DOHH2 (cell line): Measurements from ENCODE around the gene TUBAL3.

Experiments
- H3F3A ChIP-seq: fragments of 200-600 bp; sonication (generic), shearing (Covaris generic); 2 replicates; pipeline ENCODE4 v1.6.0; 2016; ENCODE audit warnings: antibody characterized with exemption, mild to moderate bottlenecking; ENCODE audit not compliant: control insufficient read depth, insufficient read depth
- H3K27ac ChIP-seq: fragments of 200-600 bp; sonication (generic); 2 replicates; pipeline ENCODE4 v1.5.1; 2014; ENCODE audit warnings: low read depth, mild to moderate bottlenecking, low read length, moderate library complexity
- H3K27me3 ChIP-seq: fragments of 200-600 bp; sonication (generic); 2 replicates; pipeline ENCODE4 v1.6.1; 2014; ENCODE audit warnings: mild to moderate bottlenecking, low read length, mixed read lengths; ENCODE audit not compliant: control insufficient read depth
- H3K36me3 ChIP-seq: fragments of 200-600 bp; sonication (generic); 2 replicates; pipeline ENCODE4 v1.6.1; 2014; ENCODE audit warnings: mild to moderate bottlenecking, low read length, moderate library complexity, mixed read lengths; ENCODE audit not compliant: control insufficient read depth
- H3K4me1 ChIP-seq: fragments of 200-600 bp; sonication (generic); 2 replicates; pipeline ENCODE4 v1.6.1; 2014; ENCODE audit warnings: mild to moderate bottlenecking, low read length, mixed read lengths; ENCODE audit not compliant: control insufficient read depth
- H3K4me2 ChIP-seq: fragments of 200-600 bp; sonication (generic); 2 replicates; pipeline ENCODE4 v1.6.0; 2014; ENCODE audit warnings: mild to moderate bottlenecking, low read length, moderate library complexity
- H3K4me3 ChIP-seq: fragments of 200-600 bp; sonication (generic); 2 replicates; pipeline ENCODE4 v1.5.1; 2014; ENCODE audit warnings: mild to moderate bottlenecking, low read length, mixed read lengths
- H3K79me2 ChIP-seq: fragments of 200-600 bp; sonication (generic); 2 replicates; pipeline ENCODE4 v1.6.1; 2014; ENCODE audit warnings: mild to moderate bottlenecking, low read length, mixed read lengths; ENCODE audit not compliant: control insufficient read depth
- H3K9me2 ChIP-seq: fragments of 200-600 bp; sonication (generic); replicated peaks from 2 replicates; pipeline ENCODE4 v1.6.1; 2014; ENCODE audit warnings: mild to moderate bottlenecking, low read length, mixed read lengths; ENCODE audit not compliant: control insufficient read depth
- H3K9me3 ChIP-seq: fragments of 200-600 bp; sonication (generic); 2 replicates; pipeline ENCODE4 v1.6.1; 2014; ENCODE audit warnings: antibody characterized with exemption, low read length, mixed read lengths; ENCODE audit not compliant: control insufficient read depth, insufficient read depth
- H4K20me1 ChIP-seq: fragments of 200-600 bp; sonication (generic); 2 replicates; pipeline ENCODE4 v1.6.0; 2014; ENCODE audit warnings: low read depth, mild to moderate bottlenecking, antibody characterized with exemption, low read length, moderate library complexity; ENCODE audit not compliant: control insufficient read depth, insufficient read depth
- CTCF ChIP-seq: fragments of 200-600 bp; sonication (generic); IDR thresholded peaks from one replicate; pipeline ENCODE4 v1.5.1; 2014; ENCODE audit warnings: antibody characterized with exemption, mild to moderate bottlenecking, low read depth, low read length; ENCODE audit not compliant: poor library complexity, severe bottlenecking
- EZH2phosphoT487 ChIP-seq: fragments of 200-600 bp; sonication (generic); IDR thresholded peaks from 2 replicates; pipeline ENCODE4 v1.6.1; 2017; ENCODE audit warnings: borderline replicate concordance, mild to moderate bottlenecking, antibody characterized with exemption, low read length, moderate library complexity, mixed read lengths

TUBAL3 gene

DNA sequence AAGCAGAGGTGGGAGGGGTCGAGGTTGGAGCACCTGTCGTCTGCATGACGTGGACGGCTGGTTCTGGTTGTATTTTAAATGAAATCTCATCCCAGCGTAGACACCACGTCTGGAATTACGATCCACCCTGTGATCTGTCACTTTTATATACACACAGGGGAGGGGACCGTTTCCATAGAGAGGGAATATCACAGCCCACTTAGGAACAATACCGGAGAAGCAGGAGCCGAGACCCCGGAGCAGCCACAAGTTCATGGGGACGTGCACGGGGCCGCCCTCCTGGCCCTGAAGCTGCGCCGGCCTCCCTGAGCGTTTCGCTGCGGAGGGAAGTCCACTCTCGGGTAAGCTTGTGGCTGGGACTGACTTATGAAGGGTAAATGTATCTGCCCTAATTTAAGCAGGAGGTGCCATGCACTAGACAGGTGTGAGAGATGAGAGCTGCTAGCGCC, 39.7 kb downstream of the TUBAL3 start, which contains the start of gene UCN3:
TSS of gene UCN3 (plus strand) at position 77 of the 449 bp plus-strand sequence. CDS start 8,755 bp downstream, outside the sequence.
- no peak within 1 kb of the TSS for H3K4me2 ChIP-seq
- no peaks in the 10 kb centered on the region for H3K9me2 ChIP-seq
- no peaks in the 10 kb centered on the region for H3F3A ChIP-seq
- H3K27me3 ChIP-seq = 0 out of 2 replicates have a peak, but pooled peaks cover 5% of the 10 kb centered on the region
- no peaks in the 10 kb centered on the region for H3K4me1 ChIP-seq
- no peaks in the 10 kb centered on the region for H3K36me3 ChIP-seq
- TF ChIP-seq EZH2phosphoT487 = no peak
- TF ChIP-seq CTCF = no peak
- no peak within 1 kb of the TSS for H3K4me3 ChIP-seq
- no peaks in the 10 kb centered on the region for H4K20me1 ChIP-seq
- no peak within 1 kb of the TSS for H3K27ac ChIP-seq
- H3K79me2 ChIP-seq = no peaks in the 10 kb centered on the region
- H3K9me3 ChIP-seq = no peaks in the 10 kb centered on the region

- Histone ChIP-seq H4K20me1 (no peaks in the 10 kb centered on the region), H3K9me3 (no peaks in the 10 kb centered on the region), H3K79me2 (no peaks in the 10 kb centered on the region), H3K9me2 (no peaks in the 10 kb centered on the region), H3K4me2 (no peak overlapping the region), H3F3A (no peaks in the 10 kb centered on the region), H3K4me3 (no peak overlapping the region), H3K27me3 (0 out of 2 replicates have a peak, but pooled peaks cover 5% of the 10 kb centered on the region), H3K4me1 (no peaks in the 10 kb centered on the region), H3K27ac (no peak overlapping the region), H3K36me3 (no peaks in the 10 kb centered on the region)
- TF ChIP-seq CTCF (no peak), EZH2phosphoT487 (no peak)
Observed at GRCh38 chr10:5364374-5364773, 40.3 kb downstream of the TUBAL3 start.

DNA sequence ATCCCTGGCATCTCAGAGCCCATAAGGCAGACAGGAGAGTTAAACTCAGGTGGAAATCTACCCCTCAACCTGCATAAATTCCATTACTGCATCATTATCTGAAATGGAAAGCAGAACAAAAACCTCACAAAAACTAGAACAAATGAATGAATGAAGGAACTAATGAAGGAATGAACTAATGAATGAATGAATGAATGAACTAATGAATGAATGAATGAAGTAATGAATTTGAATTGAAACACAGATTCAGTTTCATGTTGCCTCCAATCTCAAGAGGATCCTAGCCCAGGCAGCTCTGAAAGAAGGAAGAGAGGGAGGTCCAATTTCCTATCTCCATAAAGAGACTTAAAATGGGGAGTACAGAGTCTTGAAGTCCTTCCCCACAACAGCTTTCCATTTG, 41.8 kb downstream of the TUBAL3 start:
- Histone ChIP-seq H3K79me2 (no peaks in the 10 kb centered on the region), H3K36me3 (no peaks in the 10 kb centered on the region), H3K27ac (no peak overlapping the region), H4K20me1 (no peaks in the 10 kb centered on the region), H3K9me3 (no peaks in the 10 kb centered on the region), H3K4me3 (no peak overlapping the region), H3K4me1 (no peaks in the 10 kb centered on the region), H3K27me3 (0 out of 2 replicates have a peak, but pooled peaks cover 5% of the 10 kb centered on the region), H3F3A (no peaks in the 10 kb centered on the region), H3K4me2 (no peak overlapping the region), H3K9me2 (no peaks in the 10 kb centered on the region)
- TF ChIP-seq CTCF (no peak), EZH2phosphoT487 (no peak)
